Activated T-cell treated with anti-CD3 and anti-CD28 coated beads for 24 hours (primary cell): ENCODE measurements around the gene STRN.
"Not testable (repeated sequence)": the region's sequence is repeated elsewhere in the genome, so short reads cannot be mapped to it uniquely, and the experiment has no call there.

Experiments used
- DNase-seq: peaks from one replicate; pipeline ENCODE4 v3.0.0-alpha.2; 2020; ENCODE audit warnings: low read depth

The STRN gene

DNA sequence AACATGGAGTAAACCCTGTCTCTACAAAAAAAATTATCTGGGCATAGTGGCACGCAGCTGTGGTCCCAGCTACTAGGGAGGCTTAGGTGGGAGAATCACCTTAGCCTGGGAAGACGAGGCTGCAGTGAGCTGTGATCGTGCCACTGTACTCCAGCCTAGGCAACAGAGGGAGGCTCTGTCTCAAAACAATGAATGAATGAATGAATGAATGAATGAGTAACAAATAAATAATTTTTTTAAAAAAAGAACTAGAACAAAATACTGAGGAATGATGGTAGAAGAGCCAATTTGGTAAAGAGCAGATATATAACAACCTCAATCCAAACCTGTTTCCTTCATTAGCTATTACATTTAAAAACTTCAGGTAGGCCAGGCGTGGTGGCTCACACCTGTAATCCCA is 60.1 kb downstream of the STRN start:
- no peak for DNase-seq

DNA sequence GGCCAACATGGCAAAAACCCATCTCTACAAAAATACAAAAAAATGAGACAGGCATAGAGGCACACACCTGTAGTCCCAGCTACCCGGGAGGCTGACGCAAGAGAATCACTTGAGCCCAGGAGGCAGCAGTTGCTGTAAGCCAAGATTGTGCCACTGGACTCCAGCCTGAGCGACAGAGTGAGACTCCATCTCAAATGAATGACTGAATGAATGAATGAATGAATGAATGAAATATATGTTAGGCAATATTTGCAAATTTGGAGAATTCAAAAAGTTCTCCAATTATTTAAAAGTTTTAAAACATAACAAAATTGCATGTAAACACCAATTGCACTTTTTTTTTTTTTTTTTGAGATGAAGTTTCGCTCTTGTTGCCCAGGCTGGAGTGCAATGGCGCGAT is 61.7 kb downstream of the STRN start:
- DNase-seq: no peak

DNA sequence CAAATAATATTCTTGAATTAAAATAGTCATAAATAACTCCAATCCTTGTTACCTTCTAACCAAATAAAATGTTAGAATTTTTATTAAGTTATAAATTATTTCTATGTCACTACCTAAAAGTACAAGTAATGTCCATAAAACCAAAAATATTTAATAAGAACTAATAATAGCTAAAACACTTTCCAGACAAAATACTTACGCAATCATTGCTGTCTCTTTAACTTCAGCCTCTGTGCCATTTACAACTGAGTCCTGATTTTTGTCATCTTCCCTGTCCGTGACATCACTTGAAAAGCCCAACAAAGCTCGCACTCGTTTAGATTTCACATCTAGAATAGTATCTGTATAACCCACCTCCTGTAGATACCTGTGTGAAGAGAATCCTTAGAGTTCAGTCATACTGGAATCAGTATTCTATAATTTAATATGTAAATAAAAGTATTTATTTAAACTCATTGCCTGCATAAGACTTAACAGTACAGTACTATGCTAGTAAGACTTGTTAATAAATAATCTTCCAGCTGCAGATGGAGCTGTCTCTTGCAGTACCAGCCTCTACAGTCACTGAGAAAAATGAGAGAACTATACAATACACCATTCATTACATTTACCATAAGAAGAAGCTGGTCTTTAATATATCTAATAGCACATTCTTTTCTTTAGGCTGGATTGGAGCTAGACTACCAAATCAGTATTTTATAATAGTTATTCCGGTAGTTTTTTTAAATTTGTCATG is 63.8 kb downstream of the STRN start:
- DNase-seq: no peak

DNA sequence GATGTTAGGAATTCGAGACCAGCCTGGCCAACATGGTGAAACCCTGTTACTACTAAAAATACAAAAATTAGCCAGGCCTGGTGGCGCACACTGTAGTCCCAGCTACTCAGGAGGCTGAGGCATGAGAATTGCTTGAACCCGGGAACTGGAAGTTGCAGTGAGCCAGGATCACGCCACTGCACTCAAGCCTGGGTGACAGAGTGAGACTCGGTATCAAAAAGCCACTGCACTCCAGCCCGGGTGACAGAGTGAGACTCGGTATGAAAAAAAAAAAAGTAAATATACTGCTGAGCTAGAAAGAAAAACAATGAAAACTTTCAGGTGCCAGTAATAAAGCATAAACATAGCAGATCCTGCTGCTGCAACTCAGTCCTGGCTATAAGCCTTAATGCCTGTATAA is 73.5 kb downstream of the STRN start:
- DNase-seq: no peak

DNA sequence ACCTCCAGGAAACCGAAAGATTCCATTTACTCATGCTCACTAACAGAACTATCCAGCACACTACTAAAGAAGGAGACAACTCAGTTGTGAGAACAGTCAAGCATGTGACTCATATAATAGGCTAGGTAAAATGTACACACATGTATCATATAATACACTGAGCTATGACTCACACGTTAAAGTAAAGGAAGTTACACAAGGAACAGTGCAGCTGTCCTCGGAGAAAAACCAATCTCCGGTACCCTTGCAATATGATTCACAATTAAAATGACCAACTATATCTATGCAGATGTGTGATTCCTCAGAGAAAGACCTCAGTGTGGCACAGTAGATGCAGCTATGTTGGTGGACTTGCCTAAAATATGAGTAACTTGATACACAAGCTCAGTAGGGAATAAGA is 76.5 kb downstream of the STRN start:
- no peak for DNase-seq

GRCh38 chr2:36887095-36887494 is 79.2 kb downstream of the STRN start:
- not testable (repeated sequence) for DNase-seq

- no peak for DNase-seq
Measured at GRCh38 chr2:36886664-36887063, 79.7 kb downstream of the STRN start.

- DNase-seq: no peak
Measured at GRCh38 chr2:36885605-36886004, 80.7 kb downstream of the STRN start.

DNA sequence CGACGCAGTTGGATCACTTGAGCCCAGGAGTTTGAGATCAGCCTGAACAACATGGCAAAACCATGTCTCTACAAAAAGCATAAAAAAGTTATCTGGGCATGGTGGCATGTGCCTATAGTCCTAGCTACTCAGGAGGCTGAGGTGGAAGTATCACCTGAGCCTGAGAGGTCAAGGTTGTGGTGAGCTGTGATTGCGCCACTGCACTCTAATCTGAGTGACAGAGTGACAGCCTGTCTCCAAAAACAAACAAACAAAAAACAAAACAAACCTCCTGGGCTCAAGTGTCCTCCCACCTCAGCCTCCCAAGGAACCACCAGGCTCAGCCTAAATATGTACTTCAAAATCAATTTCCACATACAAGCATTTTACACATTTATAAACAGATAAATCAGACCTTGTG is 83.8 kb downstream of the STRN start:
- DNase-seq: no peak

DNA sequence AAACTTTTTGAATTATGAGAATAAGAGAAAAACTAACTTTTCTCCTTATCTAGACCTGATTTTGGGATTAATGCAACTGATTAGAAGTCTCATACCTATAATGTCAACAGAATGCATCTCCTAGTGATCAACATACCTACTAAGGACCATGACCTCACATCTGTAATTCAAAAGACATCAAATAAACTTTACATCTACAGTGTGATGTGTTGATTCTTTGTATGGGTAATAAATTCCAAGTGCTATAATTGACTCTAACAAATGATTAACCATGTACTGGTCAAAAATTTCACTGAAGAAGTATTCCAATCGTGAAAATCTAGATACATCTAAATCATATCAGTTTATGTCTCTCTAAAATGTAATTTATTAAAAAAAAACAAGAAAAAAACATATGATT is 84.5 kb downstream of the STRN start:
- DNase-seq: no peak

- DNase-seq: no peak
Measured at GRCh38 chr2:36878429-36878828, 87.9 kb downstream of the STRN start.

DNA sequence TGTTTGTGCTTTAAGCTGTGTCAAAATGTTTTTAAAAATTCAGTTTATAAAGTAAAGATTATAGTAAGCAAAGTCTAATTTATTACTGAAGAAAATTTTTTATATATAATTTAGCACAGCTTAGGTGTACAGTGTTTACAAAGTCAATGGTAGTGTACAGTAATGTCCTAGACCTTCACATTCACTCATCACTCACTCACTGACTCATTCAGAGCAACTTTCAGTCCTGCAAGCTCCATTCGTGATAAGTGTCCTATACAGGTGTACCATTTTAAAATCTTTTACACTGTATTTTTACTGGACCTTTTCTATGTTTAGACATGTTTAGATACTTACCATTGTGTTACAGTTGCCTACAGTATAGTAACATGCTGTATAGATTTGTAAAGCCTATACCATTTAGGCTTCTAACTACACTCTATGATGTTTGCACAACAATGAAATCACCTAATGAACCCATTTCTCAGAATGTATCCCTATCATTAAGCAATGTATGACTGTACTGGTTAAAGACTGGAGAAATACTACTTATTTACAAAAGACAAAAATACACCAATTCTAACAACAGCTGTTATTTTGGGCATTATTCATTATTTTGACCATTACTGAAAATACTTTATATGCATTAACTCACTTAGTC is 95.1 kb downstream of the STRN start:
- DNase-seq: no peak

GRCh38 chr2:36869606-36870005 is 96.7 kb downstream of the STRN start:
- no peak for DNase-seq

DNA sequence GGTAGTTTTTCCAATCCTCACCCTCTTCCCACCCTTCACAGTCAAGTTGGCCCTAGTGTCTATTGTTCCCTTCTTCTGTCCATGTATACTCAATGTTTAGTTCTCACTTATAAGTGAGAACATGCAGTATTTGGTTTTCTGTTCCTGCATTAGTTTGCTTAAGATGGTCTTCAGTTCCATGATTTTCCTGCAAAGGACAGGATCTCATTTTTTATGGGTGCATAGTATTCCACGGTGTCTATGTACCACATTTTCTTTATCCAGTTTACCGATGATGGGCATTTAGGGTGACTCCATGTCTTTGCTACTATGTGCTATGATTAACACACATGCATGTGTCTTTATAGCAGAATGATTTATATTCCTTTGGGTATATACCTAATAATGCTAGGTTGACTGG is 104.4 kb downstream of the STRN start:
- DNase-seq: no peak

GRCh38 chr2:36859366-36859792 is 107.0 kb downstream of the STRN start:
- DNase-seq: no peak

DNA sequence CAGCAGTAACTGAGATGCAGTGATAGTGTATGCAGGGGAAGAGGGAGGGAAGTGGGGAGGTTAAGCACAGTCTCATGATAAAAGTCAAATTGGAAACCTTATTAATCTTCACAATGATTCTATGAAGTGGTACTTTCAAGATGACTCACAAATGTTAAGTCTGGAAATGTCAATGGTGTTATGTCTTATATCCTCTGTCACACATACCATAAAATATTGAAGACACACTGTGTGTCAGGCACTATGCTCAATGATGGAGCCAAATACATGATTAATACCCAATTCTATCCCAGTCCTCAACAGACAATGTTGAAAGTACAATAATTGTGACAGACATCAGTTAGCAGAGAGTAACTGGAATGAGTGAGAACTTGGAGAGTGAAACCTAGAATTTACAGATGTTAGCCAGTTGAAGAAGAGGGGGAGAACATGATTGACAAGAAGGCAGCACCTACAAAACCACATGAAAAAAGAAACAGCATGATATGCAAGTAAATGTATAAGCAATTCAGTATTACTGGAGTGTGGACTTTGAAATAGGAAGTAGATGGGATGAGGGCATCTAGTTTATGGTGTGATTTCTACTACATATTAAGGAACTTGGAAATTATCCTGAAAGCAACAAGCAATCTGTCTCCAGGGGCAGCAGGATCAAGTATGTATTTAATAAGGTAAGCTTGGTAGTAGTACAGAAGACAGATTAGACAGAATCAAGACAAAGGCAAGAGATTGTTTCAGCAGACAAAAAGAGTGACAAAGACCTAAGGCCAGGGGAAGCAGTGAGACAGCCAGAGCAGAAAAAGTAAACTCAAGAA is 107.6 kb downstream of the STRN start:
- DNase-seq: no peak

DNA sequence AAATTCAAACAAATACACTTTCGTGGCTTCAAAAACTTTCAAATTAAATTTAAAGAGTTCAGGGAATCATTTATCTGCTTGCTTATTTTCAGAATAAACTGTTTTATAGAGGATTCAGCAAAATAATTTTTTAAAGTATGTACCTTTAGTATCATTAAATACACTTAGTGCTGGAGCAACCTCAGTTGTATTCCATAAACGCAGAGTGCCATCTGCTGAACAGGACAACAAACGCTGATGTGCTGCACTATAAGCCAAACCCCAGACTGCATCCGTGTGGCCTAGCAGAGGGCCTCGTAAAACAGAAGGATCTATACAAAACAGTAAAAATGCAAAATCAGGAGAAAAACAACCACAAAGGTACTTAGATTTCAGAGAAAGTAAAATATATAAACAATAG is 108.6 kb downstream of the STRN start:
- no peak for DNase-seq

- no peak for DNase-seq
Measured at GRCh38 chr2:36855429-36855828, 110.9 kb downstream of the STRN start.

- DNase-seq: no peak
Measured at GRCh38 chr2:36854241-36854640, 112.1 kb downstream of the STRN start.

DNA sequence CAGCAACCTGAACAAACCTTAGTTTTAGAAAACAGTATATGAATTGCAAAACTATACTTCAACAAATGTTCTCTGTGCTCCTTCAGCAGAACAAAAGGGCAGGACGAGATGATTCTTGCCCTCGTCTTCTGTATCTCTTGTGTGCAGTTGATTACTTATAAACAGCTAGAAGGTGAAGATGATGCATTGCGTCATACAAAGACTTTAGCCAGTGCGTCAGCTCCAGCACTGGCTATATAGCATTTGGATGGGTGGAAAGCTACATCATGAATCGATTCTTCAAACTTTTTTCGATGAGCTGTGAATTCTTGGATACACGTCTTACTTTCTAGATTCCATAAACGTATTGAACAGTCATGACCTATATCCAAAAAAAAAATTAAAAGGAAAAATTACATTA is 117.1 kb downstream of the STRN start:
- no peak for DNase-seq

DNA sequence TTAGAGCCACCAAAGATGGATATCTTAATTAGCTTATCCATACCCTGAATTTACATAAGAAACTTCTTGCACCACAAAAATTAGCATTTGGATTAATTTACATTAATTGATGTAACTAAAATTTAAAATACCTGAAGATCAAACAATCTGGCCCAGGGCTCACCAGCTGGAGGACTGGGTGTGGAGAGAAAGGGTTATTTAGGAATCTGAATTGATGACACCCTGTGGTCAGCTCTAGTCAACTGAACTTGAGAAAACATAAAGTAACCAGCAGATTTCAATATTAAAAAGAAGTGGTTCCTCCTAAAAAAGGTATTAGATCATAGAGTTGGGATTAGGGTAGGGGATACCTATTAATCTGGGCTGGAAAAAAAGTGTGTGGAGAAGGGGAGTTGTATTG is 122.5 kb downstream of the STRN start:
- DNase-seq: no peak

DNA sequence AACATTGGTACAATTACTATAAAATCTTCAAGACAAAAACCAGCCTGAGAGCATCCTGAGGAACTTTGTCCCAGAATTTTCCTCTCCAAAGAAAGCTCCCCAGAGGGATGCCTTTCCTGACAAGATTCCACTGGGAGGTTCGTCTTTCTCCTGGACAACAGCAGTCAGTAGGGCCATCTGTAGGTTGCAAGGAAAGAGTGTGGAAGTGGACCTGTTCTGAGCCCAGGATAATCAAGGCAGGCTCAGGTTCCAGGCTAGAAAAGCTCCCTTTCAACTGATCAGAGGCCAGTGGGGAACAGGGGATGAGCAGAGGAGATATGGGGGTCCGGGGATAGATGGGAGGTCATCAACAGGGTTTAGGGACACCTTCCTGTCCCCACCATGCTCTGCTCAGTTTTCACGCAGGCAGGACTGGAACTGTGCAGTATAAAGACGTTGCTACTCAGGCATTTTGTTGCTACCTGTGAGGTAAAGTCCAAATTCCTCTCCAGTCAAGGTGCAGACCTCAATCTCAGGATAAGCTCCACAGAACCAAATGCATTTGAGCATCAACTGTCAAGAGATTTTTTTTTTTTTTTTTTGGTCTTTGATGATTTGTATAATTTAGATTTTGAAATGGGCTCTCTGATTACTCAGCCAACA is 126.2 kb downstream of the STRN start:
- no peak for DNase-seq
